Retinal pigment epithelial cell (primary cell): ENCODE measurements around the gene HOXB9.

Experiments used
- DNase-seq: peaks from one replicate; pipeline ENCODE4 v3.0.0-alpha.2; 2010; ENCODE audit warnings: low read depth
- H3K4me3 ChIP-seq: 2 replicates; pipeline ENCODE4 v1.5.1; 2011; ENCODE audit warnings: mild to moderate bottlenecking, low read length, control low read depth, moderate library complexity
- CTCF ChIP-seq: conservative IDR thresholded peaks from 2 replicates; pipeline ENCODE4 v1.5.1; 2011; ENCODE audit warnings: low read depth, low read length, control low read depth, inconsistent platforms

The HOXB9 gene

GRCh38 chr17:48647103-48647962 is 21.2 kb upstream of the HOXB9 start:
- no peak for TF ChIP-seq CTCF
- DNase-seq = no peak
- H3K4me3 ChIP-seq = no peak overlapping the region

GRCh38 chr17:48646183-48647102 is 20.3 kb upstream of the HOXB9 start:
- DNase-seq = no peak
- no peak overlapping the region for H3K4me3 ChIP-seq
- TF ChIP-seq CTCF = no peak

GRCh38 chr17:48645639-48646182 is 19.6 kb upstream of the HOXB9 start:
- no peak overlapping the region for H3K4me3 ChIP-seq
- TF ChIP-seq CTCF = no peak
- no peak for DNase-seq

- H3K4me3 ChIP-seq = no peak overlapping the region
- no peak for DNase-seq
- TF ChIP-seq CTCF = no peak
These were observed 18.9 kb upstream of the HOXB9 start for GRCh38 chr17:48644910-48645557.

GRCh38 chr17:48644159-48644558 is 18.0 kb upstream of the HOXB9 start:
- no peak for TF ChIP-seq CTCF
- no peak for DNase-seq
- no peak overlapping the region for H3K4me3 ChIP-seq

- no peak overlapping the region for H3K4me3 ChIP-seq
- no peak for DNase-seq
- TF ChIP-seq CTCF = no peak
These were observed 17.5 kb upstream of the HOXB9 start for GRCh38 chr17:48643697-48644012.
